ENCODE measurements around the gene GCK. TPM values are rescaled to one million over a fixed set of nuclear protein-coding genes. Genes with fewer than 3 reads are reported as not detected.

Gene GCK
- polyA plus RNA-seq, 1 experiment, result 0.35 TPM

- no peak overlapping the region for H3K27ac ChIP-seq (ENCODE audit: low read depth, low read length)
- no peaks in the 10 kb centered on the region for H3K9me3 ChIP-seq (ENCODE audit: control insufficient read depth, insufficient read depth, low read length)
- ChIA-PET POLR2A (no interaction called here), CTCF (interaction anchor here (0.8 kb wide), 1 partner anchor 165 kb away, joined by 3 read pairs; no protein-coding TSS in a partner anchor)
- no peak for DNase-seq (ENCODE audit: low read depth, low spot score)
- no peak for TF ChIP-seq CTCF (IDR thresholded peaks at IDR 0.05; ENCODE audit: low read depth, low read length)
- no peak overlapping the region for H3K4me3 ChIP-seq (ENCODE audit: low read depth, low read length)
- H3K27me3 ChIP-seq (ENCODE audit: control insufficient read depth, insufficient read depth, low read length), result no peaks in the 10 kb centered on the region
Observed at GRCh38 chr7:44212581-44213184, 23.4 kb upstream of the GCK start.

- ChIA-PET CTCF (interaction anchor here (0.7 to 0.8 kb wide), 2 partner anchors 29 to 164 kb away, joined by 3 read pairs; no protein-coding TSS in a partner anchor), POLR2A (no interaction called here)
- no peak for TF ChIP-seq CTCF (IDR thresholded peaks at IDR 0.05; ENCODE audit: low read depth, low read length)
- no peak for DNase-seq (ENCODE audit: low read depth, low spot score)
- Histone ChIP-seq H3K4me3 (ENCODE audit: low read depth, low read length) (no peak overlapping the region), H3K9me3 (ENCODE audit: control insufficient read depth, insufficient read depth, low read length) (no peaks in the 10 kb centered on the region), H3K27ac (ENCODE audit: low read depth, low read length) (no peak overlapping the region), H3K27me3 (ENCODE audit: control insufficient read depth, insufficient read depth, low read length) (no peaks in the 10 kb centered on the region)
Observed at GRCh38 chr7:44212018-44212417, 22.8 kb upstream of the GCK start.

GRCh38 chr7:44211126-44211675 lies 22.0 kb upstream of the GCK start:
- H3K27ac ChIP-seq (ENCODE audit: low read depth, low read length), result no peak overlapping the region
- no peak for DNase-seq (ENCODE audit: low read depth, low spot score)
- no peak overlapping the region for H3K4me3 ChIP-seq (ENCODE audit: low read depth, low read length)
- H3K9me3 ChIP-seq (ENCODE audit: control insufficient read depth, insufficient read depth, low read length), result no peaks in the 10 kb centered on the region
- ChIA-PET POLR2A (no interaction called here), CTCF (interaction anchor here (0.7 kb wide), 1 partner anchor 30 kb away, joined by 3 read pairs; no protein-coding TSS in a partner anchor)
- no peaks in the 10 kb centered on the region for H3K27me3 ChIP-seq (ENCODE audit: control insufficient read depth, insufficient read depth, low read length)
- no peak for TF ChIP-seq CTCF (IDR thresholded peaks at IDR 0.05; ENCODE audit: low read depth, low read length)

GRCh38 chr7:44210107-44210506 lies 20.9 kb upstream of the GCK start:
- no peaks in the 10 kb centered on the region for H3K9me3 ChIP-seq (ENCODE audit: control insufficient read depth, insufficient read depth, low read length)
- no peak for TF ChIP-seq CTCF (IDR thresholded peaks at IDR 0.05; ENCODE audit: low read depth, low read length)
- no peak for DNase-seq (ENCODE audit: low read depth, low spot score)
- POLR2A ChIA-PET, result no interaction called here
- no peaks in the 10 kb centered on the region for H3K27me3 ChIP-seq (ENCODE audit: control insufficient read depth, insufficient read depth, low read length)
- CTCF ChIA-PET, result no interaction called here
- H3K4me3 ChIP-seq (ENCODE audit: low read depth, low read length), result no peak overlapping the region
- H3K27ac ChIP-seq (ENCODE audit: low read depth, low read length), result no peak overlapping the region

GRCh38 chr7:44208085-44208484 lies 18.8 kb upstream of the GCK start:
- Histone ChIP-seq H3K27ac (ENCODE audit: low read depth, low read length) (no peak overlapping the region), H3K27me3 (ENCODE audit: control insufficient read depth, insufficient read depth, low read length) (no peaks in the 10 kb centered on the region), H3K9me3 (ENCODE audit: control insufficient read depth, insufficient read depth, low read length) (no peaks in the 10 kb centered on the region), H3K4me3 (ENCODE audit: low read depth, low read length) (no peak overlapping the region)
- ChIA-PET CTCF (interaction anchor here (1.5 kb wide), 1 partner anchor 14 kb away, joined by 3 read pairs; no protein-coding TSS in a partner anchor), POLR2A (no interaction called here)
- no peak for DNase-seq (ENCODE audit: low read depth, low spot score)
- TF ChIP-seq CTCF (IDR thresholded peaks at IDR 0.05; ENCODE audit: low read depth, low read length), result no peak

Measured in AG04450 (cell line).